NCI-H1694 (cell line): ENCODE data around the gene ZDHHC8.

Source experiments
- DNase-seq: peaks from one replicate; lab custom pipeline; 2025; lab: John Stamatoyannopoulos, UW

ZDHHC8 gene

GRCh38 chr22:20113551-20114310, 17.9 kb upstream of the ZDHHC8 start:
- no peak for DNase-seq

- DNase-seq: no peak
These were observed 16.8 kb upstream of the ZDHHC8 start for GRCh38 chr22:20114506-20115475.

GRCh38 chr22:20115691-20116375, 15.8 kb upstream of the ZDHHC8 start, which contains the start of gene RANBP1:
Gene RANBP1 (plus strand): TSS chr22:20116104. CDS start chr22:20116185, 81 bp downstream.
- no peak for DNase-seq

- no peak for DNase-seq
These were observed 15.1 kb upstream of the ZDHHC8 start for GRCh38 chr22:20116376-20116950.

- DNase-seq: peak; percentile 90
These were observed 14.5 kb upstream of the ZDHHC8 start, which contains the start of gene TRMT2A for GRCh38 chr22:20116951-20117632. Gene TRMT2A (minus strand): TSS chr22:20117226. CDS start chr22:20116906, 320 bp downstream.

GRCh38 chr22:20117633-20118299, 13.8 kb upstream of the ZDHHC8 start:
- DNase-seq: no peak

GRCh38 chr22:20118300-20119020, 13.1 kb upstream of the ZDHHC8 start:
- DNase-seq: no peak

- DNase-seq: no peak
These were observed 9.7 kb upstream of the ZDHHC8 start for GRCh38 chr22:20121856-20122415.

- no peak for DNase-seq
These were observed 8.1 kb upstream of the ZDHHC8 start for GRCh38 chr22:20123366-20124082.

- no peak for DNase-seq
These were observed 7.4 kb upstream of the ZDHHC8 start for GRCh38 chr22:20124083-20124787.

- no peak for DNase-seq
These were observed 6.1 kb upstream of the ZDHHC8 start for GRCh38 chr22:20125201-20126174.

GRCh38 chr22:20126284-20127029, 5.1 kb upstream of the ZDHHC8 start:
- no peak for DNase-seq

GRCh38 chr22:20127318-20127868, 4.2 kb upstream of the ZDHHC8 start:
- no peak for DNase-seq

GRCh38 chr22:20127869-20128618, 3.6 kb upstream of the ZDHHC8 start:
- DNase-seq: no peak

- no peak for DNase-seq
These were observed 3.0 kb upstream of the ZDHHC8 start for GRCh38 chr22:20128619-20128901.
